LNCaP clone FGC (cell line): ENCODE results near the gene DLG4.
"Not testable (repeated sequence)": the region's sequence is repeated elsewhere in the genome, so short reads cannot be mapped to it uniquely, and the experiment has no call there.

Experiments
- DNase-seq: peaks from one replicate; pipeline ENCODE4 v3.0.0-alpha.2; 2011; ENCODE audit warnings: low read depth
- H3K4me3 ChIP-seq: 2 replicates; pipeline ENCODE4 v1.5.1; 2011; ENCODE audit warnings: mild to moderate bottlenecking, low read depth, low read length, control low read depth
- CTCF ChIP-seq: IDR thresholded peaks from 2 replicates; pipeline ENCODE4 v1.5.1; 2012; ENCODE audit warnings: mild to moderate bottlenecking; ENCODE audit not compliant: control insufficient read depth, insufficient read depth; ENCODE audit errors: extremely low read depth

DLG4 gene

DNA sequence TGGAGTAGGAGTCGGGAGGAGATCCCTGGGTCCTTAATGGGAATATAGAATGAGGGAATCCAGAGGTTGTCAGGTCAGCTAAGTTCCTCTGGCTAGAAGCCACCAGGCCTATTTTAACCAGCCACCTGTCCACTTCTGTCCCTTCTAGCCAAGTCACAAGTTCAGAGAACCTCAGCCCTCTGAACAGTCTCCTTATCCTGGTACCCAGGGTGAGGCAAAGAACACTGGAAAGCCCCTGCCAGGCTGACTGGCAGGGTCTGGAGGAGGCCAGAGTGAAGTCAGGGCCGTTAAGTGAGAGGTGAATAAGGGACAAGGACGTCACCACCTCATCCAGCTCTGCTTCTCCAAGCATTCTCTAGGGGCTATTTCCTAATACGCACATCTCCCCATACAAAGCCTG lies 29.2 kb upstream of the DLG4 start:
- no peak for DNase-seq
- H3K4me3 ChIP-seq, result no peak overlapping the region
- TF ChIP-seq CTCF, result no peak

DNA sequence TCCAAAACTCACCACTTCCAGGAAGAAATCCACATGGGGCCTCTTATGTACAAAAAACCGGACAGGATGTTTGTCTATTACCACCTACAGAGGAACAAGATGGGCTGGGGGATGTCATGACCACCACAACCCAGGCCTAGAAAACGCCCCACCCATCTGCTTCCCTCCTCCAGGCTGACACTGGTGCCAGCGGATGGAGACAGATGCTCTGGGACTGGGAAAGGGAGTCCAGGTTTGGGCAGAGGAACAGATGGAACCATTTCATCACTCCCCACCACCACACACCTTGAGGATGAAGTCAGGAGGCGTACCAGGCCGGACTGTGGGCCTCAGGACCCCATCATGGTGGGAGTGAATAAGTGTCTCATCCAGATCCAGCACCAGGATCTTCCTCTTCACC lies 27.1 kb upstream of the DLG4 start:
- no peak for DNase-seq
- no peak overlapping the region for H3K4me3 ChIP-seq
- no peak for TF ChIP-seq CTCF

- not testable (repeated sequence) for DNase-seq, H3K4me3 ChIP-seq
These were observed 24.2 kb upstream of the DLG4 start for GRCh38 chr17:7243838-7244237.

GRCh38 chr17:7243453-7243729 lies 23.8 kb upstream of the DLG4 start:
- DNase-seq, result no peak
- peak overlapping the region; percentile 97 for H3K4me3 ChIP-seq
- TF ChIP-seq CTCF, result no peak

DNA sequence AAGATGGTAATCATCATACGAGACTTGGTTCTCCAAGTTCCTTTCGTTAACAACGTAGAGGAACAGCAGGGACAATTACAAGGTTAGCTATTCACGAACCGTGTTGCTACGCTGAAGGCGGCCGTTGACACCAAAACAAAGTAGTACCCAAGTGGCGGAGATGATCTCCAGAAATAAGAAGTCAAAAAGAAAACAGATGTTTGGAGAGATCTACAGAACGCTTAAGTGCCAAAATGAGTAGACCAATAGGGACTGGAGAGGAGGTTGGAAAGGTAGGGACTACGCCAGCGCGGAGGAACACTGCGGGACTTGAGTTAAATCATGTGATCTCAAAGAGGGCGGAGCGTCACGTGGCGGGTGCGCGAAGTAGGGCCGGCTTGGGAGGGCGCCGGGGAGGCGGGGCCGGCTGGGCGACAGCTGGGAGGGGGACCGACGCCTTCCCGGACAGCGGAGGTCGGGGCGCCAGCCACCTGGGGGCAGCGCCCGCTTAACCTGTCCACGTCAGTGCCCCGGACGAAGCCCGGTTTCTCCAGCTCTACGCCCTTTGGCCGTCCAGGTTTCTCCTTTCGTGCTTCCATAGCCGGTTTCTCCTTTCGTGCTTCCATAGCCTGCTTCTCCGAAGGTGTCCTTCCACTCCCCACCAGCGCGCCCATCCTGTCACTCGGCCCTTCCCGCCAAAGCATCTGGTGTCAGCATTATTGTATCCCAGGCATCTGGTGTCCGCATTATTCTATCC lies 23.2 kb upstream of the DLG4 start:
- peak; percentile 92 for DNase-seq
- TF ChIP-seq CTCF, result no peak
- peak overlapping the region; percentile 97 for H3K4me3 ChIP-seq

DNA sequence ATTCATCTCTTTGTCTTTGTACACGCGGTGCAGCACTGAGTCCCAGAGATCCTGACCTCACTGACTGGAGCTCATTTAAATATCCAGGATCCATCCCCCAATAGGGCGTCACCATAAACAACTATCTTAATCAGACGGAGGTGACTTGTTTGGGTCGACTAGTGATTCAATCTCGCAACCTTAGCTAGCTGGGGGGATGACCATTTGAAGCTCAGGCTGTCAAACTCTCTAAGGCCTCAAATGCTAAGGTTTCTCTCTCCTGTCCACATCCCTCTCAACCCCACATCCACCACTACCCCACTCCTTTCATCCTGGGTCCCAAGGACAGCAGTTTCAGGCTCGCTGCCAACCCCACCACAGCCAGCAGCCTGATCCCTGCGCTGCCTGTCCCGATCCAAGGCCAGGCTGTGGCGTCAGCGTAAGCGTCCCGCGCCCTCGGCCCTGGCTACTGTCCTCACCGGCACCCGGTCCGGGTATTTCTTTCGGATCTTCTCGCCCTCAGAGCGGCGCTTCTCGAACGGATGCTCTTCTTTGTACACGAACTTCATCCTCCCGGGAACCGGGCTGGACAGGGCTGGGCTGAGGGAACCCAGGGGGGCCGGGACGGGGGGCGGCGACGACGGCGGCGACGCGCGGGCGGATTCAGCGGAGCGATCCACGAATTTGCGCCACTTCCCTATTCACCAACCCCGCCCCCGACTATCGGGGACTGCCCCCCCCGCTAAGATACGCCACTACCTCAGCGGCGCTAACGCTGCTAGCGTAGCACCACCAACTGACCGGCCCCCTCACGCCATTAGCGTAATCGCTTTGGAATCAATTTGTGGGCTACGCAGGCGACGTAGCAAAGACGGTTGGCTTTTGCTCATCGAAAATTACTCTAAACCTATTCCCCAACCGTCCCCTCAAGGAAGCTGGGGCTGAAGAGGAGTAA lies 22.4 kb upstream of the DLG4 start, which contains the start of gene GABARAP:
GABARAP (minus strand) TSS at position 667 of the 934 bp plus-strand sequence; CDS start at position 548, 119 bp downstream.
- DNase-seq, result no peak
- no peak for TF ChIP-seq CTCF
- H3K4me3 ChIP-seq, result peak within 1 kb of the TSS; percentile 97

- no peak for DNase-seq
- no peak for TF ChIP-seq CTCF
- peak overlapping the region; percentile 97 for H3K4me3 ChIP-seq
These were observed 21.6 kb upstream of the DLG4 start for GRCh38 chr17:7241090-7241733.
